NCI-H774 (cell line): ENCODE measurements around the gene LINGO4.

Experiments used
- DNase-seq: peaks from one replicate; lab custom pipeline; 2025; lab: John Stamatoyannopoulos, UW

Gene LINGO4

GRCh38 chr1:151833172-151833900 lies 28.1 kb upstream of the LINGO4 start:
- DNase-seq: no peak

DNA sequence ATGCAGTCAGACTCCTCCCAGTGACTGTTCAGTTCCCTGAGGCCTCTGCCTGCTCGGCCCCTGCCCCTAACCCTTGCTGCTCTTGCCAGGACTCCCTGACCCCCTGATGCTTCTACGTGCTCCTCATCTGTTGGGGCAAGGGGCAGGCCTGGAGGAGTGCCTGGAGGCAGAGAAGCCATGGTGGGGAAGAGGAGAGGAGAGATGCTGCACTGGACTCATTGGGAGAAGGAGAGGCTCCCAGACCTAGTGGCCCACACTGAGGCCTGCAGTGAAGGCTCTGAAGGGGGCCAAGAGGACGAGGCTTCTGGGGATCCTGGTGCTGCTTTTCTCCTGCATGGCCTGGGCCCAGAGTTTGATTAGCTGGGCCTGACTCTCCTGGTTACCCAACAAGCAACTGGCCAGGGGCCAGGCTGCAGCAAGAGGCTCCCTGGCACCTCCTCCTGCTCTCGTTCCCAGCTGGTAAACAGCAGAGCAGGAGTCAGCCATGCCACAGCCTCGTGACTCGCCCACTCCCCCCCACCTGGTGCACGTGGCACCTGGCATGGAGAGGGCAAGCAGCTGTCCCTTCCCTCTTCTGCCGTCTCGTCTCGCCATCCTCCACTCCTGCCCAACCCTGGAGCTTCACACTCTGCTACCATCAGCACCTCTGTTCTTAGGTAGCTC lies 27.2 kb upstream of the LINGO4 start:
- peak; percentile 85 for DNase-seq

GRCh38 chr1:151831605-151832004 lies 26.4 kb upstream of the LINGO4 start, which contains the start of gene RORC:
TSS of gene RORC (minus strand) at chr1:151831802. CDS start at chr1:151831764, 38 bp downstream.
- peak; percentile 2 for DNase-seq

DNA sequence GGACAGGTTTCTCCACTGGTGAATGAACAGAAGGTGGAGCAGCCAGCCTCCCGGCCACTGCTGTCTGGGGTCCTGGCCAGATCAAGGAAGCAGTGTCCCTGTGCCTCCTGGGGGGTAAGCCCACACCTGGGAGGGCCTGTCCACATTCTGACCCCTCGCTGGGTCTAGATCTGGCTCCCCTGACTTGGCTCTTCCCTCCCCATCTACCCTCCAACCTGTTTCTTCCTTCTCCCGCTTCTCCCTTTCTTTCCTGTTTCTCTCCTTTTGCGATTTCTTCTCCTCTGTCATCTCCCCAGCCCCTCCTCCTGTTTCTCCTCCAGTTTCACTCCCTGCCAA lies 26.0 kb upstream of the LINGO4 start:
- no peak for DNase-seq

DNA sequence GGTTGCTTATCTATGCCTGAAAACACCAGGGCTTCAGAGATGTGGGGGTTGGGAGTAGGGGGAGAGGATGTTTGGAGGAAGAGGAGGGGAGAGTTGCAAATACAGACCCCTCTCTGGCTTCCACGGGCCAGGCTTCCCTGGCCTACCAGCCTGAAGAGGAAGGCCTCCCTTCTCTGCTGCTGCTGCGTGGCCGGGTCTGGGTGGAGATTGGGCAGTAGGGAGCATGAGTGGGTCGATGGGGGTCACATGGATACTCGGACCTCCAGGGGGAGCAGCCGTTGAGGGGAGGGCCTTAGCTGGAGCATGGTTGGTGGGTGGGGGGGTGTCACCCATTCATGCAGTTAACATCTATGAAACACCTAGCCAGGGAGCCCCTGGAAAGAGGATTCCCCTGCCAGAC lies 24.8 kb upstream of the LINGO4 start:
- no peak for DNase-seq

- DNase-seq: no peak
Observed at GRCh38 chr1:151829352-151830046, 24.3 kb upstream of the LINGO4 start.

- DNase-seq: no peak
Observed at GRCh38 chr1:151828921-151829320, 23.7 kb upstream of the LINGO4 start.

GRCh38 chr1:151827853-151828252 lies 22.6 kb upstream of the LINGO4 start:
- no peak for DNase-seq

- DNase-seq: no peak
Observed at GRCh38 chr1:151825751-151826660, 20.8 kb upstream of the LINGO4 start.

DNA sequence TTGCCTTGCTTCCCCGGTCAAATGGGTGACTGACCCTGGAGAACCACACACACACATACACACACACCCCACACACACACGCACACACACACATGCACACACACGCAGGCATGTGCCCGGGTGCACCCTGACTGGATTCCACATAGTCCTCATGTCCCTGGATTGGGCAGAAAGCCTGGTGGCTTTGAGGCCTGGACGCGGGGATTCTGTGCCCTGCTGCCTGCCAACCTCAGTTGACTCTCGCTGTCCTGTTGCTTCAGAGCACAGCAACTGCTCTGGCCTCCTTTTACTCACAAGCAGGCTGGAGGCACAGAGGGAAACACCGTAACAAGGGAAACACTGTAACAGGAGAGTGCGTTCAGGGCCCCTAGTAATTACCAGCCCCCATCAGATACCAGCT lies 20.0 kb upstream of the LINGO4 start:
- DNase-seq: no peak

- no peak for DNase-seq
Observed at GRCh38 chr1:151823175-151823574, 18.0 kb upstream of the LINGO4 start.

DNA sequence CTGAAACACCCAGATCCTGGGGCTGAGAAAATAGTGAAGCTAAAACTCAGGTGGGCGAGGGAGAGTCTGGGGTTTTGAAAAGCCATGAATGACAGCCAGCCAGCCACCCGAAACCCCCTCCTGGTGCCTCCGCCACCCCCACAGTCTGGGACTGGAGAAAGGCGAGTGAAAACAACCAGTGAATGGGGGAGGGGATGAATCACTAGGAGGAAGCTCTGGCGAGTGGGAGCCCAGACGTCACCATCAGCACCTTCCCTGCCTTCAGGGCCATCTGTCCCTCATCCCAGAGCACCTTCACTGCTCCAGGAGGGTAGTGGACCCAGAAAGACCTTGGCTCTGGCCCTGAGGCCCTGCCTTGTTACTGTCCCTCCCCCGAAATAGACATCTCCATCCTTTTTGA lies 17.2 kb upstream of the LINGO4 start:
- DNase-seq: no peak

DNA sequence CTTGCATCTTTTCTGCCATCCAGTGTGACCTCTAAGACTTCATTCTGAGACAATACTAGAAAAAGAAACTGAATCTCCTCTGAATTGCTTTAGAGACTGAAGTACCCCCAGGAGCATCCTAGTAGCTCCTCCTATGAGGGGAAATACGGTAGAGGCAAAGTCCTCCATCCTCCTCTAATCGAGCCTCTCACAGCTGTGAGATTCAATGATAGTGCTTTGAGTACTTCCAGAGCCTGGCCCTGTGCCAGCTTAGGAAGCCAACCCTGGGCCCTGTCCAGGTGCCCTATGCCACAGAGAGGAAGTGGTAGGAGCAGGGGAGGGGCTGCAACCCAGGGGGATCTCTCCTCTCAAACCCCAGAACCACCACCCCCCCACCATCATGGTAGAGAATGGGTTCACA lies 15.7 kb upstream of the LINGO4 start:
- DNase-seq: peak; percentile 32

DNA sequence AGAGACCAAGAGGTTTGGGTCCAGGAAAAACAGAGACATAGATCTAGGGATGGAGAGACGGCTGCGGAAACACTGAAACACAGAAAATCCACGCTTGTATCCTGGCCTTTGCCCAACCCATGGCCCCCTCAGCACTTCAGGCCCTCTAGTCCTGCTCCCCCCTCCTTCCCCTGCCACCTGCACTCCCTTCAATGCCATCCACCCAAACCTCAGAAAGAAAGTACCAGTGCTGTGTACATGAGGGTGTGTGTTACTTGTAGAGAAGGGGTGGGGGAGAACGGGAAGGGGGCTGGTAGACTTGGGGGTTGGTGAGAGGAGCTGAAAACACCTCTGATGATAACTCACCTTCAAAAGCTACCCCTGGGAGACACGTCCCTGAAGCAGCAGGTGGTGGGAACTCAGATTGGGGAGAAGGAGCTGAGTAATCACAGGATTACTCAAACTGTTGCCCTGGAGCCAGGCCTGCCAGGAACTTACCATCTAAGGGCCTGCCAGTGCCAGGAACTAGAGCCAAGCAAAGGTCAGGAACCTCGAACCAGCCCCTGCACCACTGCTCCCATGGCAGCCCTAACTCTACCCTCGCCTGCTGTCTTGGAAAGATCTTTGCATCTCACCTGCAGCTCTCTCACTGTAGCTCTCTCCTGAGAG lies 14.9 kb upstream of the LINGO4 start:
- no peak for DNase-seq

- no peak for DNase-seq
Observed at GRCh38 chr1:151819227-151819835, 14.1 kb upstream of the LINGO4 start.

GRCh38 chr1:151817353-151817730 lies 12.1 kb upstream of the LINGO4 start:
- DNase-seq: no peak

DNA sequence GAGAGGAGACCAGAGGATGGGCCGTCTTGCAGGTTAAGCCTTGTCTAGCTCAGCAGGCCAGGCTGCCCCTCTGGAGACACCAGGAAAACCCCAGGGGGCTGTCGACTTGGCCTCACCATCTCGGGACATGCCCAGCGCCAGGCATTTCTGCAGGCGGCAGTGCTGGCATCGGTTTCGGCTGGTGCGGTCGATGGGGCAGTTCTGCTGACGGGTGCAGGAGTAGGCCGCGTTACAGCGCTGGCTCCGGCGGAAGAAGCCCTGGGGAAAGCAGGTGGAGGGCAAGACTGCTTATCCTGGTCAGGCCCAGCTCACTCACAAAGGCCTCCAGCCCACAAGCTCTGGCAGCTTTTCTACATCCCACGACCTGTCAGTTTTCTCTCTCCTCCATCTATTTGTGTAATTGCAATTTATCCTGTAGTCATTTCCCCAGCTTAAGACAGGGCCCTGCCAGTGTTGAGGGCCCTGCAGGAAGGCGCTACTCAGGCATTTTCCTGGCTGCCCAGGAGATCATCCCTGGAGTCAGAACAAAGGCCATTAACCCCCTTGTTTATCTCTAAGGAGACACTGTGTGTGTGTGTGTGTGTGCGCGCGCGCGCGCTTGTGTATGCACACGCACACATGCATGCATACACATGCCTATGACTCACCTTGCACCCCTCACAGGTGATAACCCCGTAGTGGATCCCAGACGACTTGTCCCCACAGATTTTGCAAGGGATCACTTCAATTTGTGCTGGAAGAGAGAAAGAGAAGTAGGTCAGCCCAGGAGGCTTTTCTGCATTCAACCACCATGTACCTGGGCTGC lies 11.5 kb upstream of the LINGO4 start:
- no peak for DNase-seq

DNA sequence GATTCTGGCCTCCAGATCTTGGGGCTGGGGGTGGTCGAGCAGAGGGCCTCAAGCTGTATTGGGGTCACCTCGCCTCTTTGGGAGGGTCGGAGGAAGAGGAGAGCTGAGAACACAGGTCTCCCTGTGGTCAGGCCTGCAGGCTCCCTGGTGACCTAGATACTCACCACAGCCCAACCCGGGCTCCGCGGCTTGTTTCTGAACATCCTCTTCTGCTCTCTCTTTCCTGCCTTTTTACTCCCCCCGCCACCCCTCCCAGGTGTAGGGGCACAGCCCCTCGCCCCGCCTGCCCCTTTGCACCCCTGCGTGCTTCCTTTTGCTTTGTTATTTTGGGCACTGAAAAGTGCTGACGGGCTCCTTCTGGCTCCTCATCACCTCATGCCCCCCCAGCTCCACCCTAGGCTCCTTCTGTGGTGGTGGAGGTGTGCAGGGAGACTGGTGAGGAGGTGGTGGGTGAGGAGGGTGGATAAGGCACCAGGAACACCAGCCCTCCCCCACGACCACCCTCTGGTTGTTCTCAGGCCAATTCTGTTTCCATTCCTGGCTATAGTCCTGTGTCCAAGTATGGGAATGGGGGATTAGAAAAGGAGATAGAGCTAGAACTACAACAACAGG lies 10.6 kb upstream of the LINGO4 start:
- no peak for DNase-seq

GRCh38 chr1:151814971-151815545 lies 9.8 kb upstream of the LINGO4 start:
- no peak for DNase-seq

DNA sequence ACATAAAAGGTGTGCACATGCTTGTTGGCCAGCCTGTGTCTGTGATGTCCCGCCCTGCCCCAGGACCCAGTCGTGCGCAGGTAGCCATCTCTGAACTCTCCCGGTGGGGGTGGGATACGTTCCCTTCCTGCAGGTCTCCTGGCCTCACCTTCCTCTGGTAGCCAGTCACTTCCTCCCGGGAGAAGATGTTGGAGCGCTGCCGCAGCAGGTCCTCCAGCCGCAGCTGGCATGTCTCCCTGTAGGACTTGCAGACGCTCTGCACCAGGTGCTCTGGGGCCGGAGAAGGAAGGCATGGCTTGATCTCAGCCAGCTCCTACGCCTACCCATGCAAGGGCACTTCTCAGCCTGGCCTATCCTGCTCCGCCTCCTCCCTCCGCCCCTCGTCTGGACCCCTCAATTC lies 9.2 kb upstream of the LINGO4 start:
- no peak for DNase-seq
